ENCODE results near the gene LCP2.

The LCP2 gene

GRCh38 chr5:170223906-170224305 lies 73.7 kb downstream of the LCP2 start:
- no peak for TF ChIP-seq ZNF274 (IDR thresholded peaks at IDR 0.05; ENCODE audit: low read depth, low read length)
- H3K4me3 ChIP-seq (ENCODE audit: low read length): no peak overlapping the region

- no peak overlapping the region for H3K4me3 ChIP-seq (ENCODE audit: low read length)
- TF ChIP-seq ZNF274 (IDR thresholded peaks at IDR 0.05; ENCODE audit: low read depth, low read length): no peak
Observed at GRCh38 chr5:170223360-170223759, 74.2 kb downstream of the LCP2 start.

- TF ChIP-seq ZNF274 (IDR thresholded peaks at IDR 0.05; ENCODE audit: low read depth, low read length): no peak
- H3K4me3 ChIP-seq (ENCODE audit: low read length): no peak overlapping the region
Observed at GRCh38 chr5:170221327-170221741, 76.2 kb downstream of the LCP2 start.

GRCh38 chr5:170220191-170220590 lies 77.4 kb downstream of the LCP2 start:
- no peak for TF ChIP-seq ZNF274 (IDR thresholded peaks at IDR 0.05; ENCODE audit: low read depth, low read length)
- no peak overlapping the region for H3K4me3 ChIP-seq (ENCODE audit: low read length)

GRCh38 chr5:170219615-170220014 lies 78.0 kb downstream of the LCP2 start:
- TF ChIP-seq ZNF274 (IDR thresholded peaks at IDR 0.05; ENCODE audit: low read depth, low read length): no peak
- no peak overlapping the region for H3K4me3 ChIP-seq (ENCODE audit: low read length)

GRCh38 chr5:170218726-170219125 lies 78.9 kb downstream of the LCP2 start:
- no peak for TF ChIP-seq ZNF274 (IDR thresholded peaks at IDR 0.05; ENCODE audit: low read depth, low read length)
- no peak overlapping the region for H3K4me3 ChIP-seq (ENCODE audit: low read length)

- no peak overlapping the region for H3K4me3 ChIP-seq (ENCODE audit: low read length)
- TF ChIP-seq ZNF274 (IDR thresholded peaks at IDR 0.05; ENCODE audit: low read depth, low read length): no peak
Observed at GRCh38 chr5:170217831-170218230, 79.7 kb downstream of the LCP2 start.

- no peak overlapping the region for H3K4me3 ChIP-seq (ENCODE audit: low read length)
- TF ChIP-seq ZNF274 (IDR thresholded peaks at IDR 0.05; ENCODE audit: low read depth, low read length): no peak
Observed at GRCh38 chr5:170216257-170216864, 81.2 kb downstream of the LCP2 start.

- no peak for TF ChIP-seq ZNF274 (IDR thresholded peaks at IDR 0.05; ENCODE audit: low read depth, low read length)
- H3K4me3 ChIP-seq (ENCODE audit: low read length): no peak overlapping the region
Observed at GRCh38 chr5:170211575-170212334, 85.8 kb downstream of the LCP2 start.

GRCh38 chr5:170206958-170207357 lies 90.6 kb downstream of the LCP2 start:
- TF ChIP-seq ZNF274 (IDR thresholded peaks at IDR 0.05; ENCODE audit: low read depth, low read length): no peak
- no peak overlapping the region for H3K4me3 ChIP-seq (ENCODE audit: low read length)

- TF ChIP-seq ZNF274 (IDR thresholded peaks at IDR 0.05; ENCODE audit: low read depth, low read length): no peak
- no peak overlapping the region for H3K4me3 ChIP-seq (ENCODE audit: low read length)
Observed at GRCh38 chr5:170206216-170206615, 91.4 kb downstream of the LCP2 start.

- no peak for TF ChIP-seq ZNF274 (IDR thresholded peaks at IDR 0.05; ENCODE audit: low read depth, low read length)
- H3K4me3 ChIP-seq (ENCODE audit: low read length): no peak overlapping the region
Observed at GRCh38 chr5:170204202-170204601, 93.4 kb downstream of the LCP2 start.

GRCh38 chr5:170202117-170202516 lies 95.5 kb downstream of the LCP2 start:
- H3K4me3 ChIP-seq (ENCODE audit: low read length): no peak overlapping the region
- no peak for TF ChIP-seq ZNF274 (IDR thresholded peaks at IDR 0.05; ENCODE audit: low read depth, low read length)

- no peak for TF ChIP-seq ZNF274 (IDR thresholded peaks at IDR 0.05; ENCODE audit: low read depth, low read length)
- H3K4me3 ChIP-seq (ENCODE audit: low read length): no peak overlapping the region
Observed at GRCh38 chr5:170201311-170201710, 96.3 kb downstream of the LCP2 start.

GRCh38 chr5:170200876-170201275 lies 96.7 kb downstream of the LCP2 start:
- no peak overlapping the region for H3K4me3 ChIP-seq (ENCODE audit: low read length)
- no peak for TF ChIP-seq ZNF274 (IDR thresholded peaks at IDR 0.05; ENCODE audit: low read depth, low read length)

Measured in GM08714 (cell line).